AG04449 (cell line): ENCODE results near the gene GSDMA.

Experiments used
- CTCF ChIA-PET: fragments of 350-600 bp; formaldehyde crosslinking; extraction: SDS; loops from one replicate; lab custom pipeline; 2021; ENCODE audit warnings: antibody characterized with exemption; lab: Yijun Ruan, JAX
- POLR2A ChIA-PET: fragments of 400-600, 350-600 bp; formaldehyde crosslinking; extraction: SDS; loops from one replicate; lab custom pipeline; 2020; ENCODE audit warnings: antibody characterized with exemption, inconsistent platforms; lab: Yijun Ruan, JAX
- DNase-seq: peaks from one replicate; pipeline ENCODE4 v3.0.0-alpha.2; 2010; ENCODE audit warnings: low read depth, low spot score
- H3K4me3 ChIP-seq: 2 replicates; pipeline ENCODE4 v1.5.1; 2011; ENCODE audit warnings: low read depth, mild to moderate bottlenecking, control low read depth, low read length
- CTCF ChIP-seq: IDR thresholded peaks from one replicate; pipeline ENCODE4 v1.5.1; 2011; ENCODE audit warnings: mild to moderate bottlenecking, moderate library complexity, low read length, control low read depth, inconsistent platforms; ENCODE audit not compliant: insufficient read depth; ENCODE audit errors: missing control alignments

GSDMA gene

DNA sequence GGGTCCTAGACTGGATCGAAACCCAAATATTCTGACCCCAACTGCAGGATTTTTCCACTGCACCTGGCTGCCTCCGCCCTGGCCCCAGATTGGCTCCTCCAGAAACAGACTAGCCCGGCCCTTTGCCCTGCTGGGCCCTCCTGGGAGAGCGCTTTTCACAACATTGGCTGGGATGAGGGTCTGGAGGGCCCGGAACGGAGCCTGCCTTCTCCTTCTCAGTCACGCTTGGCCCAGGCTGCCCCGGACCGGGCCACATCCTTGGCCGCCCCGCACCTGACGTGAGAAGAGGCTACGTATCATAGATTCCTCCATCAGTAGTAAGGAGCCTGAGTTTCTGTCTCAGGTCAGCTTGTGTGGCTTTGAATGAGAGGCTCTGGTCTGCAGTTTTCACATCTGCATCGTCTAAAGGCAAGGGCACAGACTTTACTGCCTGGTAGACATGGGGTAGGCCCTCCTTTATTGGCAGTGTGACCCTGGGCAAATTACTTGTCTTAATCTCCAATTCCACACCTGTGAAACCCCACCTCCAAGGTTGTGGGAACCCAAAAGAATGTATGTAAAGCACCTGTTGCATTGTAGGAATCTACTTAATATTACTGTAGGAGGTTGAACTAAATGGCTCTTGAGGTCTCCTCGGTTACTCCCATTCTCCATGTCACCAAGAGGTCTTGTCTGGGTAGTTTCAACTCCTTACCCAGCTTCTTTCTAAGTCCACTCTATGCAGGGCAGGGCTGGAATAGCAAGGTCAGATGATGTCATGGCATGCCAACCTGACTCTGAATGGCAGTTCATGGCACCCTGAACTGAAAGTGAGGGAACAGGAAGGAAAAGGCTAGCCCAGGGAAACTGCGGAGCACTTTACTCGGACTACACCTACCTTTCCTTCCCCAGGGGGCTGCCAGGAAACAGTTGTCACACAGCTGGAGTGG lies 34.6 kb upstream of the GSDMA start:
- TF ChIP-seq CTCF, result no peak
- DNase-seq, result no peak
- ChIA-PET POLR2A (interaction anchor here (0.6 to 0.7 kb wide), 2 partner anchors 28 to 51 kb away, joined by 3 to 4 read pairs; no protein-coding TSS in a partner anchor), CTCF (interaction anchor here (1.3 to 2.1 kb wide), 3 partner anchors 11 to 52 kb away, joined by 5 to 16 read pairs (median 9); partner anchors contain the start of gene PSMD3)
- H3K4me3 ChIP-seq, result peak overlapping the region; percentile 59

DNA sequence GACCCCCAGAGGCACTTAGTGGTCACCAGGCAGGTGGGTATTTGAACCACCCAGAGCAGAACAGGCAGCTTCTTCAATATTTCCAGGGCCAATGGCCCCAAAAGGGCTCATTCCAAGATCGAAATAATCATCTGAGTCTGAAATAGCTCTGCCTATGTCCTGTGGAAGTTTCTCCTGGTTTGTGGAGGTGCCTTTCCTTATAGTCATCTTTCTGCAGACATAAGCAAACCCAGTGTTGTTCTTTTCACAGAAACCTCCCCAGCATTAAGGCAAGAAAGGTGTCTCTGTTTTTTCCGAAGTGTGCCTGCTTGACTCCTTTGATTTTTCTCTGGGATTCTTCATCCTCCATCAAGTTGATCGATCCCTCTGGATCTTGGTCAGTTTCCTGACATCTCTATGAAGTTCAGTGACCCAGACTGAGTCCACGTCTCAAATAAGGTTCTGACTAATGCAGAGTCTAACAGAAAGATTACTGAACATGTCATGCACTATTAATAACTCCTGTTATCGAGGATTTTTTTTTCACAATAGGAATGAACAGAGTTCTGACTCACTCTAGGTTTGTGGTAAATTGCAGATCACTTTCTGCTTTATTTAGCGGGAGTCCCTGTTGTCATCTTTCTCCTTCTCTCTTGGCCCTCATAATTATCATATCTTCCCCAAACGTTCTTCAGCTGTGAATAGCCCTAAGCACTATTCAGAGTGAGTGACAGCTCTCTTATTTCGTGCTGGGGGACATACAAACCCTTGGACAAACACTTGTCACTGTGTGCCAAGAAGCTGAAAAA lies 33.8 kb upstream of the GSDMA start:
- H3K4me3 ChIP-seq, result peak overlapping the region; percentile 18
- peak; percentile 91 for DNase-seq
- ChIA-PET POLR2A (interaction anchor here (0.7 to 0.9 kb wide), 3 partner anchors 14 to 50 kb away, joined by 3 to 5 read pairs (median 3); no protein-coding TSS in a partner anchor), CTCF (interaction anchor here (0.6 to 2.1 kb wide), 5 partner anchors 10 to 56 kb away, joined by 3 to 16 read pairs (median 5); partner anchors contain the start of gene PSMD3)
- no peak for TF ChIP-seq CTCF

DNA sequence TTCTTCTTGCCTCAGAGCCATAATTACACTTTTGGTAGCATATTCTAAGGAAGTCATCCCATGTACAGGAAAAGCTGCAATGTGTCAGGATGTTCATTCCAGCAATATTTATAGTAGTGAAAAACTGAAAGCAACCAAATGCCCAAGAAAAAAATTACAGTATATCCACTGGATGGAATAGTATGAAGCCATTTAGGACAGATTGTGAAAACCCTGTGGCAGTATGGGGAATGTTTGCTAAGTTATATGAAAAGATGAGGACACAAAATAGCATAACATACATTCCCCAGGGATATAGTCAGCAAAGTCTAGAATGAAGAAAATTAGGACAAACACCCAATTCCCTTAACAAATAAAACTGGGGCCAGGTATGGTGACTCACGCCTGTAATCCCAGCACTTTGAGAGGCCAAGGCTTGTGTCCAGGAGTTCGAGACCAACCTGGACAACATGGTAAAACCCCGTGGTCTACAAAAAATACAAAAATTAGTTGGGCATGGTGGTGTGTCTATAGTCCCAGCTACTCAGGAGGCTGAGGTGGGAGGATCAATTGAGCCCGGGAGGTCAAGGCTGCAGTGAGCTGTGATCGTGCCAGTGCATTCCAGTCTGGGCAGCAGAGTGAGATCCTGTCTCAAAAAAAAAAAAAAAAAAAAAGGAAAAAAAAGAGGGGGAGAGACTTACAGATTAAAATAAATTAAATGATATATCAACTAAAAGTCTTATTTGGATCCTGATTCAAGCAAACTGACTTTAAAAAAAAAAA lies 33.0 kb upstream of the GSDMA start:
- no peak overlapping the region for H3K4me3 ChIP-seq
- no peak for TF ChIP-seq CTCF
- CTCF ChIA-PET, result interaction anchor here (0.7 to 2.1 kb wide), 3 partner anchors 9 to 56 kb away, joined by 3 to 16 read pairs (median 6); no protein-coding TSS in a partner anchor
- peak; percentile 60 for DNase-seq
- POLR2A ChIA-PET, result interaction anchor here (0.7 to 0.9 kb wide), 3 partner anchors 14 to 50 kb away, joined by 3 to 5 read pairs (median 4); no protein-coding TSS in a partner anchor

GRCh38 chr17:39933912-39934311 lies 28.9 kb upstream of the GSDMA start:
- CTCF ChIA-PET, result interaction anchor here (1.7 kb wide), 1 partner anchor 25 kb away, joined by 7 read pairs; no protein-coding TSS in a partner anchor
- no peak overlapping the region for H3K4me3 ChIP-seq
- POLR2A ChIA-PET, result no interaction called here
- no peak for TF ChIP-seq CTCF
- no peak for DNase-seq

DNA sequence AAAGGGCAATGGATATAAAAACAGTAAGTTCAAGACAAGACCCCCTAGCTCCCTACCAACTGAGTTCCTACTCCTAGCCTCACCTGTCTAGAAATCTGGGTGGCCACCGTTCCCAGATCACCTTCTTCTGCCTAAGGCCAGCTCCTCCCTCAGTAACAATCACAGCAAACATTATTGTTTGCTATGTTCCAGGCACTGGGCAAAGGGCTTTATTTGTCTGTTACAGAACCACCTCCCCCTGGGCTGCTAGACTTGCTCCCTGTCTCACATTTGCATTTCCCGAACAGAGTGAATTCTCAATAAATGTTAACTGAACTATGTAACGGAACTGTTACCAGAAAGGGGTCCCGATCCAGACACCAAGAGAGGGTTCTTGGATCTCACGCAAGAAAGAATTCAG lies 28.5 kb upstream of the GSDMA start:
- ChIA-PET POLR2A (no interaction called here), CTCF (interaction anchor here (1.7 kb wide), 1 partner anchor 24 kb away, joined by 7 read pairs; no protein-coding TSS in a partner anchor)
- H3K4me3 ChIP-seq, result no peak overlapping the region
- no peak for DNase-seq
- no peak for TF ChIP-seq CTCF
